IMR-90 (cell line): ENCODE measurements around the gene MFAP3. TPM values are rescaled to one million over a fixed set of nuclear protein-coding genes. Genes with fewer than 3 reads are reported as not detected.

Experiments
- ATAC-seq: fragments of 200-7000 bp; cut with Tn5 transposase; 2 replicates; pipeline ENCODE4 v1.9.1; 2020; ENCODE audit warnings: low read depth, mild to moderate bottlenecking, moderate library complexity
- BruUV-seq: library from RNA; stranded (reverse); fragments of 400-500 nt; replicated peaks from 2 replicates; lab custom pipeline; 2021; lab: Mats Ljungman, UMichigan
- CTCF ChIA-PET: fragments of 300-600 bp; formaldehyde crosslinking; extraction: SDS; loops from one replicate; lab custom pipeline; 2021; ENCODE audit warnings: antibody characterized with exemption; lab: Yijun Ruan, JAX
- POLR2A ChIA-PET: fragments of 300-600 bp; sonication (Branson Sonifier 250); formaldehyde crosslinking; loops from one replicate; lab custom pipeline; 2022; ENCODE audit warnings: antibody characterized with exemption; ENCODE audit not compliant: unreplicated experiment; lab: Charles Lee
- DNase-seq: peaks from one replicate; pipeline ENCODE4 v3.0.0; 2013
- H2AFZ ChIP-seq: replicated peaks from 2 replicates; pipeline ENCODE3; 2013; ENCODE audit warnings: low read length, mild to moderate bottlenecking; ENCODE audit not compliant: poor library complexity
- H2AK5ac ChIP-seq: 2 replicates; pipeline ENCODE4 v1.6.1; 2013; ENCODE audit warnings: low read depth, low read length, inconsistent platforms
- H2AK9ac ChIP-seq: replicated peaks from 2 replicates; pipeline ENCODE3; 2013; ENCODE audit warnings: mild to moderate bottlenecking, low read depth, low read length, moderate library complexity; ENCODE audit not compliant: poor library complexity
- H2BK120ac ChIP-seq: 2 replicates; pipeline ENCODE4 v1.6.1; 2013; ENCODE audit warnings: low read depth, low read length, inconsistent platforms
- H2BK15ac ChIP-seq: 3 replicates; pipeline ENCODE4 v1.6.1; 2013; ENCODE audit warnings: low read depth, low read length, inconsistent platforms
- H2BK20ac ChIP-seq: 2 replicates; pipeline ENCODE4 v1.6.1; 2013; ENCODE audit warnings: low read depth, mild to moderate bottlenecking, inconsistent platforms, low read length, moderate library complexity
- H2BK5ac ChIP-seq: 2 replicates; pipeline ENCODE4 v1.6.1; 2013; ENCODE audit warnings: mild to moderate bottlenecking, low read depth, low read length, inconsistent platforms; ENCODE audit not compliant: poor library complexity, severe bottlenecking
- H3K14ac ChIP-seq: replicated peaks from 2 replicates; pipeline ENCODE4 v1.6.1; 2013; ENCODE audit warnings: low read depth, low read length, inconsistent platforms
- H3K18ac ChIP-seq: 2 replicates; pipeline ENCODE4 v1.6.1; 2013; ENCODE audit warnings: low read depth, low read length, control low read depth
- H3K23ac ChIP-seq: 2 replicates; pipeline ENCODE4 v1.6.1; 2013; ENCODE audit warnings: low read depth, low read length, inconsistent platforms
- H3K27ac ChIP-seq: 2 replicates; pipeline ENCODE4 v1.5.1; 2013; ENCODE audit warnings: mild to moderate bottlenecking, control low read depth, low read length; ENCODE audit not compliant: insufficient read depth
- H3K27me3 ChIP-seq: 2 replicates; pipeline ENCODE4 v1.6.1; 2013; ENCODE audit warnings: low read length; ENCODE audit not compliant: control insufficient read depth, insufficient read depth
- H3K36me3 ChIP-seq: 2 replicates; pipeline ENCODE4 v1.6.1; 2013; ENCODE audit warnings: low read length, mixed read lengths; ENCODE audit not compliant: control insufficient read depth, insufficient read depth
- H3K4ac ChIP-seq: 2 replicates; pipeline ENCODE4 v1.6.1; 2013; ENCODE audit warnings: low read depth, low read length, inconsistent platforms
- H3K4me1 ChIP-seq: 2 replicates; pipeline ENCODE4 v1.6.1; 2013; ENCODE audit warnings: low read length, mixed read lengths; ENCODE audit not compliant: control insufficient read depth, insufficient read depth
- H3K4me2 ChIP-seq: 2 replicates; pipeline ENCODE4 v1.6.1; 2013; ENCODE audit warnings: low read depth, mild to moderate bottlenecking, control low read depth, low read length, moderate library complexity
- H3K4me3 ChIP-seq: 2 replicates; pipeline ENCODE4 v1.5.1; 2013; ENCODE audit warnings: low read depth, mild to moderate bottlenecking, control low read depth, low read length, moderate library complexity; ENCODE audit not compliant: insufficient read depth
- H3K56ac ChIP-seq: 2 replicates; pipeline ENCODE4 v1.6.1; 2013; ENCODE audit warnings: low read length, inconsistent platforms; ENCODE audit not compliant: insufficient read depth; ENCODE audit errors: extremely low read depth
- H3K79me1 ChIP-seq, 2 experiments: 2 replicates each; pipeline ENCODE4 v1.6.1; 2013; ENCODE audit warnings: low read length in 2 of 2, inconsistent platforms in 1 of 2, low read depth in 1 of 2
- H3K9ac ChIP-seq: 2 replicates; pipeline ENCODE4 v1.6.1; 2013; ENCODE audit warnings: low read depth, low read length, control low read depth
- H3K9me1 ChIP-seq: 2 replicates; pipeline ENCODE4 v1.6.1; 2013; ENCODE audit warnings: low read length, inconsistent platforms; ENCODE audit not compliant: insufficient read depth
- H3K9me3 ChIP-seq: 2 replicates; pipeline ENCODE4 v1.6.1; 2013; ENCODE audit warnings: low read length; ENCODE audit not compliant: control insufficient read depth, insufficient read depth
- H4K20me1 ChIP-seq: 2 replicates; pipeline ENCODE4 v1.6.1; 2013; ENCODE audit warnings: low read length, inconsistent platforms; ENCODE audit not compliant: insufficient read depth
- H4K5ac ChIP-seq: 2 replicates; pipeline ENCODE4 v1.6.1; 2013; ENCODE audit warnings: mild to moderate bottlenecking, low read depth, low read length, control low read depth
- H4K8ac ChIP-seq, 2 experiments: 2 replicates each; pipeline ENCODE4 v1.6.1; 2013; ENCODE audit warnings: low read depth in 2 of 2, low read length in 2 of 2, control low read depth in 1 of 2, inconsistent platforms in 1 of 2
- H4K91ac ChIP-seq: 2 replicates; pipeline ENCODE4 v1.6.1; 2013; ENCODE audit warnings: low read depth, low read length, inconsistent platforms; ENCODE audit not compliant: insufficient read depth
- BHLHE40 ChIP-seq: fragments of 150-350 bp; IDR thresholded peaks from 2 replicates; pipeline ENCODE4 v1.6.1; 2016; ENCODE audit warnings: mild to moderate bottlenecking, low read depth, low read length
- CEBPB ChIP-seq: IDR thresholded peaks from 2 replicates; pipeline ENCODE4 v1.6.1; 2012; ENCODE audit warnings: low read depth, low read length, improper control_type of control experiment
- CHD1 ChIP-seq: IDR thresholded peaks from 2 replicates; pipeline ENCODE4 v1.6.1; 2012; ENCODE audit warnings: low read depth, low read length, improper control_type of control experiment
- FOS ChIP-seq: fragments of 150-350 bp; IDR thresholded peaks from 2 replicates; pipeline ENCODE4 v1.6.1; 2016; ENCODE audit warnings: low read depth, low read length
- MAFK ChIP-seq: IDR thresholded peaks from 2 replicates; pipeline ENCODE4 v1.6.1; 2012; ENCODE audit warnings: low read depth, low read length, improper control_type of control experiment
- MAZ ChIP-seq: IDR thresholded peaks from 2 replicates; pipeline ENCODE4 v1.6.1; 2012; ENCODE audit warnings: low read depth, mild to moderate bottlenecking, low read length, improper control_type of control experiment, moderate library complexity, borderline replicate concordance
- MXI1 ChIP-seq: IDR thresholded peaks from 2 replicates; pipeline ENCODE4 v1.6.1; 2012; ENCODE audit warnings: low read depth, mild to moderate bottlenecking, low read length, moderate library complexity, borderline replicate concordance
- NFE2L2 ChIP-seq: fragments of 150-350 bp; IDR thresholded peaks from 2 replicates; pipeline ENCODE4 v1.6.1; 2016; ENCODE audit warnings: low read depth, mild to moderate bottlenecking, low read length
- POLR2A ChIP-seq: IDR thresholded peaks from 2 replicates; pipeline ENCODE4 v1.6.1; 2012; ENCODE audit warnings: mild to moderate bottlenecking, low read depth, low read length
- RAD21 ChIP-seq: IDR thresholded peaks from 2 replicates; pipeline ENCODE4 v1.6.1; 2012; ENCODE audit warnings: low read length, improper control_type of control experiment
- RCOR1 ChIP-seq: IDR thresholded peaks from 2 replicates; pipeline ENCODE4 v1.6.1; 2012; ENCODE audit warnings: mild to moderate bottlenecking, low read length, improper control_type of control experiment; ENCODE audit not compliant: insufficient replicate concordance
- RFX5 ChIP-seq: IDR thresholded peaks from 2 replicates; pipeline ENCODE4 v1.8.0; 2012; ENCODE audit warnings: low read depth, mild to moderate bottlenecking, low read length, moderate library complexity
- SMC3 ChIP-seq: fragments of 150-350 bp; IDR thresholded peaks from 2 replicates; pipeline ENCODE4 v1.6.1; 2016; ENCODE audit warnings: low read depth, mild to moderate bottlenecking, antibody characterized with exemption, low read length, moderate library complexity
- dilution Hi-C: fragments of 300-500 bp; cut with HindIII; formaldehyde crosslinking; loops from one replicate; pipeline ENCODE4 v1.14.3; 2018; ENCODE audit warnings: low sequenced_read_pairs; ENCODE audit not compliant: unreplicated experiment
- in situ Hi-C: fragments of 300-500 bp; cut with MboI; formaldehyde crosslinking; loops from 3 replicates; pipeline ENCODE4 v1.14.3; 2019; ENCODE audit warnings: low sequenced_read_pairs, inconsistent platforms, mixed read lengths
- intact Hi-C: fragments of 100-400 bp; cut with micrococcal nuclease; formaldehyde crosslinking; loops from 2 replicates; pipeline ENCODE4 v1.10.0; 2022
- polyA plus RNA-seq, 3 experiments: library from polyadenylated mRNA; depleted of rRNA; stranded (reverse); fragments of >200 nt; gene quantifications; 2 replicates each; pipeline ENCODE4 v1.2.3, GENCODE V29; 2012; ENCODE audit warnings: low replicate concordance in 1 of 3
- total RNA-seq: library from RNA; depleted of rRNA; stranded (reverse); fragments of >200 nt; gene quantifications from 2 replicates; pipeline ENCODE4 v1.2.3, GENCODE V29; 2012
- TF ChIP-seq, protein P1 (sequence below): fragments of 150-350 bp; IDR thresholded peaks from 2 replicates; pipeline ENCODE4 v1.6.1; 2016; ENCODE audit warnings: low read depth, mild to moderate bottlenecking, low read length, moderate library complexity, borderline replicate concordance
- TF ChIP-seq, protein P2 (sequence below): fragments of 150-350 bp; IDR thresholded peaks from 2 replicates; pipeline ENCODE4 v1.6.1; 2017; ENCODE audit warnings: mild to moderate bottlenecking, antibody characterized with exemption, low read length, low read depth
- TF ChIP-seq, protein P3 (sequence below): conservative IDR thresholded peaks from 2 replicates; pipeline ENCODE4 v1.5.1; 2012; ENCODE audit warnings: mild to moderate bottlenecking, low read depth, low read length, improper control_type of control experiment

The MFAP3 gene
- total and polyA plus RNA-seq, 2 of the 4 experiments (the other 2 are of a cell fraction), result 15.2 to 67.0 TPM

DNA sequence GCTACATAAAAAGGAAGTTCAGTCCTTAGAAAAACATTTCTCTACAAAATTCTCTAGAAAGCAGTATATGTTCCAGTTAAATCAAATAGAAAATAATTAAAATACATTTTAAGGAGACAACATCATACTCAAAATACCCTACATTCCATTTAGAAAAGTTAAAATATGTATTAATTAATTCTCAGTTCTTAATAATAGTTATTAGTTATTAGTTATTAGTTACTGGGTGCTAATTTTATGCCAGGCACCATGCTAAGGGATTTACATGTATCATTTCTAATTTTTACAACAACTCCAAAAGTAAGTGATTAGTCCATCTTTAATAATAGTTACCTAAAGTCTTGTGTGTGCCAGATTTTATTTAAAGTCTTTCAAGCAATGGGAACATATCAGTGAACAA, 38.1 kb upstream of the MFAP3 start:
- Histone ChIP-seq H3K18ac (no peak overlapping the region), H3K9me3 (no peaks in the 10 kb centered on the region), H4K8ac (no peak overlapping the region), H2AK9ac (no peak overlapping the region), H3K4me2 (no peak overlapping the region), H3K23ac (no peak overlapping the region), H2BK15ac (no peak overlapping the region), H4K91ac (no peak overlapping the region), H2BK5ac (no peak overlapping the region), H3K9ac (no peak overlapping the region), H2AK5ac (no peak overlapping the region), H3K4me3 (no peak overlapping the region), H4K5ac (no peak overlapping the region), H3K56ac (no peak overlapping the region), H3K27me3 (no peaks in the 10 kb centered on the region), H3K79me1 (no peaks in the 10 kb centered on the region), H2BK20ac (no peak overlapping the region), H3K4ac (no peak overlapping the region), H3K4me1 (no peaks in the 10 kb centered on the region), H3K27ac (no peak overlapping the region), H3K9me1 (no peaks in the 10 kb centered on the region), H2AFZ (no peak overlapping the region), H3K14ac (no peak overlapping the region), H4K20me1 (no peaks in the 10 kb centered on the region), H2BK120ac (no peak overlapping the region), H3K36me3 (0 out of 2 replicates have a peak, but pooled peaks cover 2% of the 10 kb centered on the region)
- DNase-seq, result no peak
- no peak for ATAC-seq
- intact Hi-C loops, result no loop called here
- BruUV-seq, result no TSS peak
- TF ChIP-seq MXI1 (no peak), FOS (no peak), NFE2L2 (no peak), MAZ (no peak), SMC3 (no peak), RAD21 (no peak), RFX5 (no peak), BHLHE40 (no peak), MAFK (no peak), CEBPB (no peak), POLR2A (no peak), CHD1 (no peak), RCOR1 (no peak)
- TF ChIP-seq, protein P1, sequence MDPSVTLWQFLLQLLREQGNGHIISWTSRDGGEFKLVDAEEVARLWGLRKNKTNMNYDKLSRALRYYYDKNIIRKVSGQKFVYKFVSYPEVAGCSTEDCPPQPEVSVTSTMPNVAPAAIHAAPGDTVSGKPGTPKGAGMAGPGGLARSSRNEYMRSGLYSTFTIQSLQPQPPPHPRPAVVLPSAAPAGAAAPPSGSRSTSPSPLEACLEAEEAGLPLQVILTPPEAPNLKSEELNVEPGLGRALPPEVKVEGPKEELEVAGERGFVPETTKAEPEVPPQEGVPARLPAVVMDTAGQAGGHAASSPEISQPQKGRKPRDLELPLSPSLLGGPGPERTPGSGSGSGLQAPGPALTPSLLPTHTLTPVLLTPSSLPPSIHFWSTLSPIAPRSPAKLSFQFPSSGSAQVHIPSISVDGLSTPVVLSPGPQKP, result no peak
- TF ChIP-seq, protein P2, sequence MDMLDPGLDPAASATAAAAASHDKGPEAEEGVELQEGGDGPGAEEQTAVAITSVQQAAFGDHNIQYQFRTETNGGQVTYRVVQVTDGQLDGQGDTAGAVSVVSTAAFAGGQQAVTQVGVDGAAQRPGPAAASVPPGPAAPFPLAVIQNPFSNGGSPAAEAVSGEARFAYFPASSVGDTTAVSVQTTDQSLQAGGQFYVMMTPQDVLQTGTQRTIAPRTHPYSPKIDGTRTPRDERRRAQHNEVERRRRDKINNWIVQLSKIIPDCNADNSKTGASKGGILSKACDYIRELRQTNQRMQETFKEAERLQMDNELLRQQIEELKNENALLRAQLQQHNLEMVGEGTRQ, result no peak
- TF ChIP-seq, protein P3, sequence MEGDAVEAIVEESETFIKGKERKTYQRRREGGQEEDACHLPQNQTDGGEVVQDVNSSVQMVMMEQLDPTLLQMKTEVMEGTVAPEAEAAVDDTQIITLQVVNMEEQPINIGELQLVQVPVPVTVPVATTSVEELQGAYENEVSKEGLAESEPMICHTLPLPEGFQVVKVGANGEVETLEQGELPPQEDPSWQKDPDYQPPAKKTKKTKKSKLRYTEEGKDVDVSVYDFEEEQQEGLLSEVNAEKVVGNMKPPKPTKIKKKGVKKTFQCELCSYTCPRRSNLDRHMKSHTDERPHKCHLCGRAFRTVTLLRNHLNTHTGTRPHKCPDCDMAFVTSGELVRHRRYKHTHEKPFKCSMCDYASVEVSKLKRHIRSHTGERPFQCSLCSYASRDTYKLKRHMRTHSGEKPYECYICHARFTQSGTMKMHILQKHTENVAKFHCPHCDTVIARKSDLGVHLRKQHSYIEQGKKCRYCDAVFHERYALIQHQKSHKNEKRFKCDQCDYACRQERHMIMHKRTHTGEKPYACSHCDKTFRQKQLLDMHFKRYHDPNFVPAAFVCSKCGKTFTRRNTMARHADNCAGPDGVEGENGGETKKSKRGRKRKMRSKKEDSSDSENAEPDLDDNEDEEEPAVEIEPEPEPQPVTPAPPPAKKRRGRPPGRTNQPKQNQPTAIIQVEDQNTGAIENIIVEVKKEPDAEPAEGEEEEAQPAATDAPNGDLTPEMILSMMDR, result no peak
- CTCF ChIA-PET, result no interaction called here
- in situ Hi-C loops, result no loop called here
- POLR2A ChIA-PET, result no interaction called here
- dilution Hi-C loops, result no loop called here
